GM23338 (cell line): ENCODE data around the gene EEF1G. TPM values are rescaled to one million over a fixed set of nuclear protein-coding genes. Genes with fewer than 3 reads are reported as not detected.

ENCODE experiments used
- ATAC-seq: fragments of 200-7000 bp; cut with Tn5 transposase; 3 replicates; pipeline ENCODE4 v1.9.1; 2020
- DNase-seq: peaks from one replicate; pipeline ENCODE4 v3.0.0-alpha.2; 2015; ENCODE audit warnings: low spot score
- H2AFZ ChIP-seq: fragments of 200-600 bp; sonication (generic); 2 replicates; pipeline ENCODE4 v1.8.0; 2016; ENCODE audit warnings: antibody characterized with exemption, mild to moderate bottlenecking, moderate library complexity
- H3F3A ChIP-seq: fragments of 200-600 bp; sonication (generic); replicated peaks from 2 replicates; pipeline ENCODE4 v1.8.0; 2017; ENCODE audit warnings: antibody characterized with exemption, mixed run types, low read depth
- H3K27ac ChIP-seq: fragments of 200-600 bp; sonication (generic); 2 replicates; pipeline ENCODE4 v1.6.1; 2016; ENCODE audit warnings: low read depth
- H3K27me3 ChIP-seq: fragments of 200-600 bp; sonication (generic); 2 replicates; pipeline ENCODE4 v1.8.0; 2016; ENCODE audit warnings: mild to moderate bottlenecking, mixed run types, moderate library complexity; ENCODE audit not compliant: insufficient read depth
- H3K36me3 ChIP-seq: fragments of 200-600 bp; sonication (generic); 2 replicates; pipeline ENCODE4 v1.8.0; 2016; ENCODE audit warnings: mild to moderate bottlenecking; ENCODE audit not compliant: insufficient read depth
- H3K4me1 ChIP-seq: fragments of 200-600 bp; sonication (generic); 2 replicates; pipeline ENCODE4 v1.8.0; 2016; ENCODE audit warnings: mild to moderate bottlenecking, moderate library complexity; ENCODE audit not compliant: insufficient read depth
- H3K4me2 ChIP-seq: fragments of 200-600 bp; sonication (generic); 2 replicates; pipeline ENCODE4 v1.7.1; 2017; ENCODE audit warnings: mixed run types
- H3K4me3 ChIP-seq: fragments of 200-600 bp; sonication (generic); 2 replicates; pipeline ENCODE4 v1.6.1; 2016; ENCODE audit warnings: mixed run types
- H3K79me2 ChIP-seq: fragments of 200-600 bp; sonication (generic); replicated peaks from 2 replicates; pipeline ENCODE4 v1.8.0; 2017; ENCODE audit warnings: mild to moderate bottlenecking; ENCODE audit not compliant: insufficient read depth
- H3K9me2 ChIP-seq: fragments of 200-600 bp; sonication (generic); 2 replicates; pipeline ENCODE4 v1.8.0; 2017; ENCODE audit not compliant: insufficient read depth
- H4K20me1 ChIP-seq: fragments of 200-600 bp; sonication (generic); replicated peaks from 2 replicates; pipeline ENCODE4 v1.8.0; 2017; ENCODE audit warnings: mild to moderate bottlenecking; ENCODE audit not compliant: insufficient read depth
- H3K27ac Mint-ChIP-seq: 2 replicates; pipeline ENCODE4 v1.8.0; 2020; ENCODE audit warnings: inconsistent platforms, mild to moderate bottlenecking, moderate library complexity, mixed read lengths
- H3K27me3 Mint-ChIP-seq: 3 replicates; pipeline ENCODE4 v1.8.0; 2022; ENCODE audit warnings: low read depth, mild to moderate bottlenecking, moderate library complexity, mixed read lengths, inconsistent platforms; ENCODE audit not compliant: insufficient read depth, poor library complexity
- H3K36me3 Mint-ChIP-seq: 3 replicates; pipeline ENCODE4 v1.8.0; 2021; ENCODE audit warnings: low read depth, mild to moderate bottlenecking, inconsistent platforms, moderate library complexity, mixed read lengths
- H3K4me1 Mint-ChIP-seq: 3 replicates; pipeline ENCODE4 v1.8.0; 2020; ENCODE audit warnings: mild to moderate bottlenecking, inconsistent platforms, mixed read lengths
- H3K4me3 Mint-ChIP-seq: 3 replicates; pipeline ENCODE4 v1.8.0; 2021; ENCODE audit warnings: moderate library complexity, mild to moderate bottlenecking, inconsistent platforms, mixed read lengths
- H3K9me3 Mint-ChIP-seq: 3 replicates; pipeline ENCODE4 v1.8.0; 2020; ENCODE audit warnings: moderate library complexity, mild to moderate bottlenecking, inconsistent platforms, mixed read lengths
- ETS1 ChIP-seq: IDR thresholded peaks from 2 replicates; pipeline ENCODE4 v1.6.1; 2016; ENCODE audit warnings: antibody characterized with exemption
- JUNB ChIP-seq: IDR thresholded peaks from one replicate; pipeline ENCODE4 v1.6.1; 2016; ENCODE audit warnings: antibody characterized with exemption; ENCODE audit not compliant: unreplicated experiment
- POLR2AphosphoS5 ChIP-seq: IDR thresholded peaks from 2 replicates; pipeline ENCODE4 v1.6.1; 2016; ENCODE audit warnings: antibody characterized with exemption, low read depth
- REST ChIP-seq: IDR thresholded peaks from one replicate; pipeline ENCODE4 v1.6.1; 2018; ENCODE audit warnings: antibody characterized with exemption; ENCODE audit not compliant: unreplicated experiment
- ZNF331 ChIP-seq: fragments of 250-450 bp; sonication (Bioruptor Pico); IDR thresholded peaks from 2 replicates; pipeline ENCODE4 v1.5.0; 2020; ENCODE audit warnings: low read depth, mild to moderate bottlenecking, moderate library complexity
- polyA plus RNA-seq: library from polyadenylated mRNA; unstranded; fragments of >200 nt; fragmentation: Nextera tagmentation; extraction: Ambion mirVana; gene quantifications from 2 replicates; pipeline ENCODE4 v1.2.1, GENCODE V29; 2016
- total RNA-seq: library from RNA; depleted of rRNA; stranded (reverse); fragments of >200 nt; shearing (Covaris generic); gene quantifications from 2 replicates; pipeline ENCODE4 v1.2.3, GENCODE V29; 2014

The EEF1G gene
- total and polyA plus RNA-seq, 2 experiments from 2014 or later: 696 to 1,316 TPM

GRCh38 chr11:62575156-62575555, 1.5 kb upstream of the EEF1G start:
- Histone ChIP-seq H3K36me3 (peaks cover 26% of the 10 kb centered on the region), H3K4me2 (peak overlapping the region; percentile 100), H3K27me3 (no peaks in the 10 kb centered on the region), H3K4me1 (peaks cover 24% of the 10 kb centered on the region), H3K79me2 (peaks cover 34% of the 10 kb centered on the region), H2AFZ (peak overlapping the region; percentile 23; the same call in 1 of the 2 replicates), H3K4me3 (peak overlapping the region; percentile 65), H3K9me2 (no peaks in the 10 kb centered on the region), H3F3A (peaks cover 39% of the 10 kb centered on the region), H4K20me1 (peaks cover 28% of the 10 kb centered on the region), H3K27ac (no peak overlapping the region)
- no peaks in the 10 kb centered on the region for H3K9me3 Mint-ChIP-seq
- DNase-seq (no peak), ATAC-seq (no peak)
- H3K27ac Mint-ChIP-seq: peak overlapping the region; percentile 54; the same call in 1 of the 2 replicates
- peak overlapping the region; percentile 99 for H3K4me3 Mint-ChIP-seq
- peaks cover 16% of the 10 kb centered on the region for H3K27me3 Mint-ChIP-seq
- TF ChIP-seq JUNB (no peak), ZNF331 (no peak), ETS1 (no peak), POLR2AphosphoS5 (no peak), REST (no peak)
- H3K4me1 Mint-ChIP-seq: peaks cover 33% of the 10 kb centered on the region
- peaks cover 63% of the 10 kb centered on the region for H3K36me3 Mint-ChIP-seq

- H3K27me3 ChIP-seq: no peaks in the 10 kb centered on the region
- Mint-ChIP-seq H3K4me3 (peak overlapping the region; percentile 99), H3K36me3 (peaks cover 70% of the 10 kb centered on the region), H3K4me1 (peaks cover 33% of the 10 kb centered on the region), H3K9me3 (no peaks in the 10 kb centered on the region), H3K27ac (peak overlapping the region; percentile 97), H3K27me3 (peaks cover 16% of the 10 kb centered on the region)
- peaks cover 24% of the 10 kb centered on the region for H3K4me1 ChIP-seq
- H3K79me2 ChIP-seq: peaks cover 41% of the 10 kb centered on the region
- ATAC-seq (peak; percentile 34), DNase-seq (peak; percentile 50)
- peak overlapping the region; percentile 35; the same call in 1 of the 2 replicates for H3K27ac ChIP-seq
- H3F3A ChIP-seq: peaks cover 45% of the 10 kb centered on the region
- TF ChIP-seq ZNF331: no peak
- peak; percentile 8; the same call in 1 of the 2 replicates for TF ChIP-seq POLR2AphosphoS5
- H3K4me3 ChIP-seq: peak overlapping the region; percentile 65
- peak overlapping the region; percentile 23 for H2AFZ ChIP-seq
- peaks cover 32% of the 10 kb centered on the region for H3K36me3 ChIP-seq
- no peaks in the 10 kb centered on the region for H3K9me2 ChIP-seq
- peak overlapping the region; percentile 100 for H3K4me2 ChIP-seq
- H4K20me1 ChIP-seq: peaks cover 34% of the 10 kb centered on the region
These were observed 826 bp upstream of the EEF1G start for GRCh38 chr11:62574363-62575071.
